Measurements from ENCODE around the gene DHRS11.

GRCh38 chr17:36546418-36547093 is 45.1 kb upstream of the DHRS11 start:
- TF ChIP-seq, protein P1, sequence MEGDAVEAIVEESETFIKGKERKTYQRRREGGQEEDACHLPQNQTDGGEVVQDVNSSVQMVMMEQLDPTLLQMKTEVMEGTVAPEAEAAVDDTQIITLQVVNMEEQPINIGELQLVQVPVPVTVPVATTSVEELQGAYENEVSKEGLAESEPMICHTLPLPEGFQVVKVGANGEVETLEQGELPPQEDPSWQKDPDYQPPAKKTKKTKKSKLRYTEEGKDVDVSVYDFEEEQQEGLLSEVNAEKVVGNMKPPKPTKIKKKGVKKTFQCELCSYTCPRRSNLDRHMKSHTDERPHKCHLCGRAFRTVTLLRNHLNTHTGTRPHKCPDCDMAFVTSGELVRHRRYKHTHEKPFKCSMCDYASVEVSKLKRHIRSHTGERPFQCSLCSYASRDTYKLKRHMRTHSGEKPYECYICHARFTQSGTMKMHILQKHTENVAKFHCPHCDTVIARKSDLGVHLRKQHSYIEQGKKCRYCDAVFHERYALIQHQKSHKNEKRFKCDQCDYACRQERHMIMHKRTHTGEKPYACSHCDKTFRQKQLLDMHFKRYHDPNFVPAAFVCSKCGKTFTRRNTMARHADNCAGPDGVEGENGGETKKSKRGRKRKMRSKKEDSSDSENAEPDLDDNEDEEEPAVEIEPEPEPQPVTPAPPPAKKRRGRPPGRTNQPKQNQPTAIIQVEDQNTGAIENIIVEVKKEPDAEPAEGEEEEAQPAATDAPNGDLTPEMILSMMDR (IDR thresholded peaks at IDR 0.05), result no peak
- TF ChIP-seq POLR2A (IDR thresholded peaks at IDR 0.05), result no peak
